ENCODE data around the gene MAT1A. TPM values are rescaled to one million over a fixed set of nuclear protein-coding genes. Genes with fewer than 3 reads are reported as not detected.

MAT1A gene
- total and polyA plus RNA-seq, 2 of the 8 experiments (the other 6 are each of a cell fraction or from before 2014, with no cell fraction given): 4.1 to 6.4 TPM

GRCh38 chr10:80252296-80252887, 37.1 kb downstream of the MAT1A start:
- H3K56ac ChIP-seq (replicated peaks; ENCODE audit: insufficient read length, low read depth, low read length): no peak overlapping the region
- no peak overlapping the region for H3K4ac ChIP-seq (replicated peaks; ENCODE audit: insufficient read length, low read depth, low read length)
- no peak for FAIRE-seq
- H3K4me1 ChIP-seq (replicated peaks in 1 of 4; ENCODE audit: control insufficient read depth in 3 of 4, insufficient read depth in 4 of 4, low read length in 3 of 4): peaks cover 0 to 3% (median under 1%) of the 10 kb centered on the region in 4 experiments; a peak in 1 of 7 replicates
- no peaks in the 10 kb centered on the region for H3K36me3 ChIP-seq (ENCODE audit: control insufficient read depth in 2 of 4, insufficient read depth in 4 of 4, low read length in 3 of 4)
- H3K18ac ChIP-seq (ENCODE audit: extremely low read depth, low read length): no peak overlapping the region
- WGBS, 2 experiments (ENCODE audit: extremely low coverage in 1 of 2, insufficient coverage in 1 of 2, insufficient read length in 1 of 2, insufficient replicate concordance in 2 of 2, low coverage in 1 of 2, low lambda C conversion rate in 2 of 2, missing lambda C conversion rate in 1 of 2): 94% methylated on average over 12 of the region's 12 CpGs; no CpG with 5 or more reads in 1 of the 2 experiments
- no peak overlapping the region for H2BK5ac ChIP-seq (ENCODE audit: low read depth, low read length)
- ChIA-PET CTCF (ENCODE audit: partially characterized antibody) (interaction anchor here (0.8 to 1.8 kb wide), 6 partner anchors 9 to 205 kb away, joined by 3 to 8 read pairs (median 3); no protein-coding TSS in a partner anchor), POLR2A (ENCODE audit: partially characterized antibody) (interaction anchor here (1.2 kb wide), 1 partner anchor 28 kb away, joined by 3 read pairs; no protein-coding TSS in a partner anchor)
- no peak overlapping the region for H2BK12ac ChIP-seq (ENCODE audit: low read depth, low read length)
- no peak overlapping the region for H3K4me2 ChIP-seq (ENCODE audit: insufficient read depth in 1 of 2, low read depth in 2 of 2, low read length in 2 of 2)
- no peak overlapping the region for H4K91ac ChIP-seq (replicated peaks; ENCODE audit: insufficient read length, low read length)
- H3K23ac ChIP-seq (ENCODE audit: insufficient read length): no peak overlapping the region
- no peaks in the 10 kb centered on the region for H4K20me1 ChIP-seq (replicated peaks in 1 of 2; ENCODE audit: control insufficient read depth in 1 of 2, insufficient read depth in 2 of 2, low read length in 2 of 2)
- no peak overlapping the region for H2AK5ac ChIP-seq (ENCODE audit: low read depth, low read length)
- H2BK120ac ChIP-seq (replicated peaks; ENCODE audit: low read depth, low read length): no peak overlapping the region
- H3K27me3 ChIP-seq (replicated peaks in 1 of 4; ENCODE audit: control insufficient read depth in 3 of 4, extremely low read depth in 1 of 4, insufficient read depth in 3 of 4, low read length in 3 of 4): no peaks in the 10 kb centered on the region
- H3K9me3 ChIP-seq (ENCODE audit: insufficient read depth in 2 of 2, low read depth in 1 of 2, low read length in 1 of 2): no peaks in the 10 kb centered on the region
- H2AFZ ChIP-seq (ENCODE audit: low read length): no peak overlapping the region
- no peak overlapping the region for H4K8ac ChIP-seq (ENCODE audit: extremely low read depth, insufficient read depth, low read length)
- no peaks in the 10 kb centered on the region for H3K23me2 ChIP-seq (ENCODE audit: low read depth, low read length)
- H3K79me2 ChIP-seq (ENCODE audit: control insufficient read depth in 1 of 2, insufficient read depth in 2 of 2, low read length in 2 of 2): no peaks in the 10 kb centered on the region
- H3K79me1 ChIP-seq (ENCODE audit: low read depth, low read length): no peaks in the 10 kb centered on the region
- no peak overlapping the region for H2BK20ac ChIP-seq (ENCODE audit: low read length)
- no peak overlapping the region for H4K5ac ChIP-seq (ENCODE audit: insufficient read length, low read depth, low read length)
- no peak overlapping the region for H2BK15ac ChIP-seq (ENCODE audit: low read length)
- H3K9ac ChIP-seq (replicated peaks in 1 of 4; ENCODE audit: extremely low read depth in 1 of 4, low read depth in 3 of 4, low read length in 3 of 4): no peak overlapping the region
- H3K27ac ChIP-seq (ENCODE audit: low read depth, low read length): no peak overlapping the region
- H3K4me3 ChIP-seq (ENCODE audit: extremely low read depth in 1 of 4, insufficient read depth in 2 of 4, low read depth in 3 of 4, low read length in 4 of 4): no peak overlapping the region
- no peak overlapping the region for H3K14ac ChIP-seq (ENCODE audit: insufficient read length)
- no peak for DNase-seq (ENCODE audit: low read depth in 1 of 2, low spot score in 2 of 2)
- TF ChIP-seq SP1 (IDR thresholded peaks at IDR 0.05; ENCODE audit: low read depth, low read length): no peak
- TF ChIP-seq JUN (IDR thresholded peaks at IDR 0.05; ENCODE audit: low read depth, low read length): no peak
- no peak for TF ChIP-seq SIN3A (conservative IDR thresholded peaks at IDR 0.05 in 1 of 2, IDR thresholded peaks at IDR 0.05 in 1 of 2; ENCODE audit: low read depth in 1 of 2, low read length in 2 of 2)
- no peak for TF ChIP-seq ATF2 (IDR thresholded peaks at IDR 0.05; ENCODE audit: low read length)
- TF ChIP-seq SP2 (IDR thresholded peaks at IDR 0.05; ENCODE audit: low read length): no peak
- no peak for TF ChIP-seq CTCF (IDR thresholded peaks at IDR 0.05; ENCODE audit: control extremely low read depth in 1 of 3, insufficient read depth in 1 of 3, low read depth in 1 of 3, low read length in 3 of 3)
- no peak for TF ChIP-seq PHF8 (conservative IDR thresholded peaks at IDR 0.05; ENCODE audit: low read depth, low read length)
- TF ChIP-seq FOSL1 (IDR thresholded peaks at IDR 0.05; ENCODE audit: insufficient read depth, low read depth, low read length): no peak
- no peak for TF ChIP-seq TBP (IDR thresholded peaks at IDR 0.05; ENCODE audit: low read depth, low read length)
